GM12878 (cell line): ENCODE measurements around the gene DNPEP.

ENCODE experiments used
- BACH1 ChIP-seq: fragments of 450-650 bp; IDR thresholded peaks from 2 replicates; pipeline ENCODE4 v1.6.1; 2017; ENCODE audit warnings: mild to moderate bottlenecking, borderline replicate concordance
- EP300 ChIP-seq, 2 experiments: fragments of 150-350 bp in 1 of 2; IDR thresholded peaks; 2 replicates each; pipeline ENCODE4 v1.6.1; 2011 to 2012; ENCODE audit warnings: low read depth in 2 of 2, low read length in 2 of 2, borderline replicate concordance in 1 of 2, improper control_type of control experiment in 1 of 2, inconsistent platforms in 1 of 2; ENCODE audit not compliant: control insufficient read depth in 1 of 2
- ETV6 ChIP-seq, 2 experiments: fragments of 450-650 bp in 1 of 2; IDR thresholded peaks in 1 of 2; conservative IDR thresholded peaks in 1 of 2; 2 replicates each; pipeline ENCODE4 v1.6.1; 2014; ENCODE audit warnings: antibody characterized with exemption in 1 of 2, borderline replicate concordance in 1 of 2, low read depth in 1 of 2, mild to moderate bottlenecking in 1 of 2, moderate library complexity in 1 of 2
- FOS ChIP-seq: IDR thresholded peaks from 3 replicates; pipeline ENCODE4 v1.6.1; 2011; ENCODE audit warnings: borderline replicate concordance; ENCODE audit not compliant: insufficient read length; ENCODE audit errors: extremely low read depth
- HDAC6 ChIP-seq: fragments of 200-600 bp; sonication (generic); IDR thresholded peaks from one replicate; pipeline ENCODE4 v1.8.0; 2017; ENCODE audit warnings: antibody characterized with exemption; ENCODE audit not compliant: unreplicated experiment
- HSF1 ChIP-seq: fragments of 150-350 bp; IDR thresholded peaks from 2 replicates; pipeline ENCODE4 v1.6.1; 2014; ENCODE audit warnings: mild to moderate bottlenecking, low read depth, low read length
- POLR2A ChIP-seq: IDR thresholded peaks from 2 replicates; pipeline ENCODE4 v1.6.1; 2011; ENCODE audit warnings: low read depth, mild to moderate bottlenecking, low read length
- POLR2AphosphoS2 ChIP-seq: IDR thresholded peaks from 2 replicates; pipeline ENCODE4 v1.6.1; 2011; ENCODE audit warnings: low read depth, mild to moderate bottlenecking, low read length, improper control_type of control experiment, moderate library complexity
- SIN3A ChIP-seq: IDR thresholded peaks from 2 replicates; pipeline ENCODE4 v1.6.1; 2012; ENCODE audit warnings: low read depth, low read length, improper control_type of control experiment
- SREBF1 ChIP-seq: IDR thresholded peaks from 2 replicates; pipeline ENCODE4 v1.6.1; 2012; ENCODE audit warnings: mild to moderate bottlenecking, low read length
- ZBED1 ChIP-seq: IDR thresholded peaks from 2 replicates; pipeline ENCODE4 v1.6.1; 2016; ENCODE audit warnings: borderline replicate concordance
- TF ChIP-seq, protein P1 (sequence below): fragments of 450-650 bp; IDR thresholded peaks from 2 replicates; pipeline ENCODE4 v1.6.1; 2016; ENCODE audit warnings: mild to moderate bottlenecking
- TF ChIP-seq, protein P2 (sequence below), 3 experiments: IDR thresholded peaks in 2 of 3; conservative IDR thresholded peaks in 1 of 3; 2 replicates each; pipeline ENCODE4 v1.5.1; 2011; ENCODE audit warnings: low read depth in 3 of 3, low read length in 3 of 3, mild to moderate bottlenecking in 3 of 3, control low read depth in 2 of 3, moderate library complexity in 2 of 3, inconsistent platforms in 1 of 3, mixed read lengths in 1 of 3; ENCODE audit not compliant: control insufficient read depth in 2 of 3, insufficient read depth in 1 of 3; ENCODE audit errors: extremely low read depth in 1 of 3

DNA sequence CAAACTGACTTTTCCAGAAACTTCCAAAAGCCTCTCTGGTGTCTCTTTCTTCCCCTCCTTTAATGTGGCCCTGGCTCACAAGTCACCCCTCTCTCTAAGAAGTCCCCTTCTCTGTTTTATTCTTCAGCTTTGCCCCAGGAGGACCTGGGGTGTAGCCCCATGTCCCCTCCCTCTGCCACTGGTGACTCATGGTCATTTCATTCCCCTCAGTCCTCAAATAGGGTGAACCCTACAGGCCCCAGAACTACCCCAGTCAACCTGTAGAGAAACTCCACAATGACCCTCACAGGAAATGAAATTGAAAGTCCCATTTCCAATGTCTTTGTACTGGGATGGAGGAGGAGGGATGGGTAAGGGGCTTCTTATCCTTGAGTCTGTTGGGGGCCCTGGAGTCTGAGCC, 40.8 kb upstream of the DNPEP start:
- TF ChIP-seq ZBED1 (no peak), FOS (no peak), POLR2A (no peak), HSF1 (no peak), EP300 (IDR thresholded peaks at IDR 0.05; ENCODE audit: borderline replicate concordance in 1 of 2, control insufficient read depth in 1 of 2, low read depth in 2 of 2, low read length in 2 of 2) (no peak), BACH1 (no peak), SIN3A (no peak), HDAC6 (no peak), POLR2AphosphoS2 (no peak), SREBF1 (no peak), ETV6 (conservative IDR thresholded peaks at IDR 0.05 in 1 of 2, IDR thresholded peaks at IDR 0.05 in 1 of 2; ENCODE audit: borderline replicate concordance in 1 of 2, low read depth in 1 of 2) (no peak)
- TF ChIP-seq, protein P1, sequence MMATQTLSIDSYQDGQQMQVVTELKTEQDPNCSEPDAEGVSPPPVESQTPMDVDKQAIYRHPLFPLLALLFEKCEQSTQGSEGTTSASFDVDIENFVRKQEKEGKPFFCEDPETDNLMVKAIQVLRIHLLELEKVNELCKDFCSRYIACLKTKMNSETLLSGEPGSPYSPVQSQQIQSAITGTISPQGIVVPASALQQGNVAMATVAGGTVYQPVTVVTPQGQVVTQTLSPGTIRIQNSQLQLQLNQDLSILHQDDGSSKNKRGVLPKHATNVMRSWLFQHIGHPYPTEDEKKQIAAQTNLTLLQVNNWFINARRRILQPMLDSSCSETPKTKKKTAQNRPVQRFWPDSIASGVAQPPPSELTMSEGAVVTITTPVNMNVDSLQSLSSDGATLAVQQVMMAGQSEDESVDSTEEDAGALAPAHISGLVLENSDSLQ: no peak
- TF ChIP-seq, protein P2, sequence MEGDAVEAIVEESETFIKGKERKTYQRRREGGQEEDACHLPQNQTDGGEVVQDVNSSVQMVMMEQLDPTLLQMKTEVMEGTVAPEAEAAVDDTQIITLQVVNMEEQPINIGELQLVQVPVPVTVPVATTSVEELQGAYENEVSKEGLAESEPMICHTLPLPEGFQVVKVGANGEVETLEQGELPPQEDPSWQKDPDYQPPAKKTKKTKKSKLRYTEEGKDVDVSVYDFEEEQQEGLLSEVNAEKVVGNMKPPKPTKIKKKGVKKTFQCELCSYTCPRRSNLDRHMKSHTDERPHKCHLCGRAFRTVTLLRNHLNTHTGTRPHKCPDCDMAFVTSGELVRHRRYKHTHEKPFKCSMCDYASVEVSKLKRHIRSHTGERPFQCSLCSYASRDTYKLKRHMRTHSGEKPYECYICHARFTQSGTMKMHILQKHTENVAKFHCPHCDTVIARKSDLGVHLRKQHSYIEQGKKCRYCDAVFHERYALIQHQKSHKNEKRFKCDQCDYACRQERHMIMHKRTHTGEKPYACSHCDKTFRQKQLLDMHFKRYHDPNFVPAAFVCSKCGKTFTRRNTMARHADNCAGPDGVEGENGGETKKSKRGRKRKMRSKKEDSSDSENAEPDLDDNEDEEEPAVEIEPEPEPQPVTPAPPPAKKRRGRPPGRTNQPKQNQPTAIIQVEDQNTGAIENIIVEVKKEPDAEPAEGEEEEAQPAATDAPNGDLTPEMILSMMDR (IDR thresholded peaks at IDR 0.05 in 2 of 3, conservative IDR thresholded peaks at IDR 0.05 in 1 of 3; ENCODE audit: control insufficient read depth in 2 of 3, extremely low read depth in 1 of 3, insufficient read depth in 1 of 3, low read depth in 3 of 3, low read length in 3 of 3): no peak
